Immature natural killer cell (primary cell): ENCODE data around the gene PHACTR1. TPM values are rescaled to one million over a fixed set of nuclear protein-coding genes. Genes with fewer than 3 reads are reported as not detected.

Experiments
- DNase-seq, 3 donors: peaks; one replicate each; pipeline ENCODE4 v3.0.0; 2022; ENCODE audit warnings: mixed read lengths in 1 of 3
- H3K27ac Mint-ChIP-seq, 6 donors: one replicate each; pipeline ENCODE4 v1.8.0; 2020; ENCODE audit warnings: mixed read lengths in 6 of 6, mild to moderate bottlenecking in 5 of 6, inconsistent platforms in 4 of 6, moderate library complexity in 3 of 6
- H3K27me3 Mint-ChIP-seq, 3 donors: one replicate each; pipeline ENCODE4 v1.8.0; 2020 to 2021; ENCODE audit warnings: low read depth in 3 of 3, mild to moderate bottlenecking in 3 of 3, mixed read lengths in 3 of 3, moderate library complexity in 3 of 3, inconsistent platforms in 1 of 3
- H3K36me3 Mint-ChIP-seq, 3 donors: one replicate each; pipeline ENCODE4 v1.8.0; 2020; ENCODE audit warnings: mixed read lengths in 3 of 3, inconsistent platforms in 2 of 3, mild to moderate bottlenecking in 2 of 3
- H3K4me1 Mint-ChIP-seq, 2 donors: one replicate each; pipeline ENCODE4 v1.8.0; 2020; ENCODE audit warnings: inconsistent platforms in 2 of 2, mild to moderate bottlenecking in 2 of 2, mixed read lengths in 2 of 2, moderate library complexity in 1 of 2
- H3K4me3 Mint-ChIP-seq, 5 donors: one replicate each; pipeline ENCODE4 v1.8.0; 2020; ENCODE audit warnings: mild to moderate bottlenecking in 5 of 5, mixed read lengths in 5 of 5, inconsistent platforms in 3 of 5, moderate library complexity in 3 of 5
- H3K9me3 Mint-ChIP-seq, 6 donors: one replicate each; pipeline ENCODE4 v1.8.0; 2020; ENCODE audit warnings: mild to moderate bottlenecking in 6 of 6, mixed read lengths in 6 of 6, inconsistent platforms in 4 of 6, moderate library complexity in 3 of 6
- polyA plus RNA-seq, 3 donors: library from polyadenylated mRNA; unstranded; fragments of 300-500 nt; fragmentation: Illumina TruSeq; gene quantifications; one replicate each; pipeline ENCODE4 v1.2.3, GENCODE V29; 2021

PHACTR1 gene
- polyA plus RNA-seq, 3 donors from 2014 or later, result 0.41 to 1.1 (median 0.43) TPM

DNA sequence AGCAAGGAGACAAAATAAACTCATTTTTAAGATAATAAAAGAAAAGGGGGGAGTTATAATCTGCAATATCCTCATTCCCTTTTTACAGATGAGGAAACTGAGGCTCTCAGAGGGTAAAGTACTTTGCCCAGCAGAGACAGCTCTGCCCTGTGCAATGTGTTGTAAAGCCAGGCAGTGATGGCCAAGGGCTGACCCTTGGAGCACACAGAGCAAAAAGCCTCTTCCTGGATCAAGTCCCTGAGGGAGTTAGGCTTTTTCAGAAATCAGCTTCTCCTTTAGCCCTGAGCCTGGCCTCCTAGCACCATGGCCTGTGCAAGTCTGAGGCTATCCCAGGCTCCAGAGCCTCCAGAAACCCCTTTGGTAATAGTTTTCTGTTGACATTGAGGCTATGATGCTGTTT lies 234.8 kb downstream of the PHACTR1 start:
- Mint-ChIP-seq H3K27ac (no peak overlapping the region), H3K27me3 (peaks cover 3 to 18% (median 6%) of the 10 kb centered on the region in 3 donors), H3K9me3 (no peaks in the 10 kb centered on the region), H3K36me3 (no peaks in the 10 kb centered on the region), H3K4me3 (no peak overlapping the region), H3K4me1 (peaks cover 6 to 9% of the 10 kb centered on the region in 2 donors)
- no peak for DNase-seq

DNA sequence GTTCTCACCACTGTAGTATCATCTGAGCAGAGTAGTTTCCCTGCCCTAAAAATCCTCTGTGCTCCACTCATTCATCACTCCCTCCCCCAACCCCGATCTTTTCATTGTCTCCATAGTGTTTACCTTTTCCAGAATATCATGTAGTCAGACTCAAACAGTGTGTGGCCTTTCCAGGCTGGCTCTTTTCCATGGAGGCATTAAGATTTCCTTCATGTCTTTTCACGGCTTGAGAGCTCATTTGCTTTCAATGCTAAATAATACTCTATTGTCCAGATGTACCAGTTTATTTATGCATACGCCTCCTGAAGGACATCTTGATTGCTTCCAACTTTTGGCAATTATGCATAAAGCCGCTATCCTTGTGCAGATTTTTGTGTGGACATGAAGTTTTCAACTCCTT lies 235.8 kb downstream of the PHACTR1 start:
- H3K4me3 Mint-ChIP-seq, result no peak overlapping the region
- H3K27me3 Mint-ChIP-seq, result peaks cover 5 to 17% (median 6%) of the 10 kb centered on the region in 3 donors
- H3K4me1 Mint-ChIP-seq, result peaks cover 11 to 18% of the 10 kb centered on the region in 2 donors
- no peaks in the 10 kb centered on the region for H3K9me3 Mint-ChIP-seq
- H3K36me3 Mint-ChIP-seq, result no peaks in the 10 kb centered on the region
- H3K27ac Mint-ChIP-seq, result no peak overlapping the region
- no peak for DNase-seq

DNA sequence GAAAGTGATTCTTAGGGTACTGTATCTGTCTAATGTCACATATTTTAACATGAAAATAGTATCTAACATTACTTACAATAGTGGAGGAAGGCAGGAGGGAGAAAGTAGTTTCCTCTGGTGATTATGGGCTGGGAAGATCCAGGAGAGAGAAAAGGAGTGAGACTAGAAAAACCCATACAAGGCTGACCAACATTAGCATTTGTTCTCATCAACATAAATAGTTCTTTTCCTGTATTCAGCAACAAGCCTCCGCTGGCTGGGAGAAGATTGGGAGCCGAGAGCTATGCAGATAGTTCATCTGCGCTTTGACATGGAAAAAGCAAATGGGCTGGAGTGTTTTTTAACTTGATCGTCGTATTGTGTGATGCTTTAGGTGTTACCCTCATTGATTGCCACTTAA lies 239.4 kb downstream of the PHACTR1 start:
- DNase-seq, result no peak
- Mint-ChIP-seq H3K27me3 (peaks cover 9 to 27% (median 11%) of the 10 kb centered on the region in 3 donors), H3K4me3 (peak overlapping the region; percentile 64 to 91 (median 83)), H3K4me1 (peaks cover 21 to 30% of the 10 kb centered on the region in 2 donors), H3K27ac (no peak overlapping the region), H3K9me3 (no peaks in the 10 kb centered on the region), H3K36me3 (no peaks in the 10 kb centered on the region)

DNA sequence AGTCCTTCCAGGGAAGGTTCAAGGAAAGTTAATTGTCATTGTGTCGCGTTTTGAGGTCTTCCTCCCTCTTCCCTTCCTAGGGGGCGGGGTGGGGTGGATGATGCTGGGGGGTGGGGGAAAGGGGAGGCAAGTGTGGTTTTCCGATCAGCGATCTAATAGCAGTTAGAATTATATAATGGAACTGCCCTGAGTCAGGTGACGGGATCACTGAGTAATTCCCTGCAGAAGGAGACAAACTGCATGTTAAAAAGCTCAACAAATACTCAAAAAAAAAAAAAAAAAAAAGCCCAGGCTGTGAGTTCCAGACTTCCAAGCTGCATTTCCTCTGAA lies 240.4 kb downstream of the PHACTR1 start:
- Mint-ChIP-seq H3K27ac (no peak overlapping the region), H3K4me1 (peaks cover 21 to 30% of the 10 kb centered on the region in 2 donors), H3K36me3 (no peaks in the 10 kb centered on the region), H3K9me3 (no peaks in the 10 kb centered on the region), H3K4me3 (peak overlapping the region; percentile 82 to 91 (median 86)), H3K27me3 (peaks cover 9 to 31% (median 11%) of the 10 kb centered on the region in 3 donors)
- DNase-seq, result no peak

DNA sequence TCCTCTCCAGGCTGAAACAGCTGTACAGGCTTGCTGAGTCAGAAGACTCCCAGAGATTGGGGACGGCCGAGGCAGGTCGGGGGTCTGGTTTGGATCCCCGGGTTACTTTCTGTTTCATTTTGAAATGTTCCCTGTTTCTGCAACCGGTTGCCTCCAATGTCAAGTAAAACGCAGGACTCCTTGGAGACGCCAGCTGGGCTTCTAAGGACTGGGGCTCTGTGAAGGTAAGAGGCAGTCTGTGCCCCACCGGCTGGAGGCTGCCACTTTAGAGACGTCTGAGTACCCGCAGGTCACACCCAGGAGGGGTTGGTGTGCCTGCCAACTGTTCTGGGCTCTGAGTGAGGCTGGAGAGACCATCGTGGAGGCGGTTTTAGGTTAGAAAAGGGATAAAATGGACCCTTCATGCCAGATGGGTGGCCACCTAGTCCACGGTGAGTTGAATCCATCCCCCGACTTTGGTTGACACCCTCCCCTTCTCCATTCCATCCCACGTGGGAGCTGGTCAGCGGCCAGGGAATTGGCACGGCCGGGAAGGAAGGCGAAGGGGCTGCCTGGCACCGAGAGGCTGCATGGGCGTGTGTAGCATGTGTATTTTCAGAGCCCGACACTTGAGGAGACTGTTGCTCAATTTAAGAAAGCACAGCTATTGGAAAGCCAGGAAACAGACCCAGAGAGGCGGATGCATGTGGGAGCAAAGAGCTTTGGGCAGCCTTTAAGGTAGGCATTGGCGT lies 240.9 kb downstream of the PHACTR1 start:
- H3K27ac Mint-ChIP-seq, result peak overlapping the region in 1 of 6 donors; percentile 28
- H3K9me3 Mint-ChIP-seq, result no peaks in the 10 kb centered on the region
- peak; percentile 7 to 14 (median 11) for DNase-seq
- H3K36me3 Mint-ChIP-seq, result no peaks in the 10 kb centered on the region
- peaks cover 9 to 31% (median 11%) of the 10 kb centered on the region in 3 donors for H3K27me3 Mint-ChIP-seq
- peaks cover 21 to 30% of the 10 kb centered on the region in 2 donors for H3K4me1 Mint-ChIP-seq
- peak overlapping the region; percentile 82 to 91 (median 86) for H3K4me3 Mint-ChIP-seq

DNA sequence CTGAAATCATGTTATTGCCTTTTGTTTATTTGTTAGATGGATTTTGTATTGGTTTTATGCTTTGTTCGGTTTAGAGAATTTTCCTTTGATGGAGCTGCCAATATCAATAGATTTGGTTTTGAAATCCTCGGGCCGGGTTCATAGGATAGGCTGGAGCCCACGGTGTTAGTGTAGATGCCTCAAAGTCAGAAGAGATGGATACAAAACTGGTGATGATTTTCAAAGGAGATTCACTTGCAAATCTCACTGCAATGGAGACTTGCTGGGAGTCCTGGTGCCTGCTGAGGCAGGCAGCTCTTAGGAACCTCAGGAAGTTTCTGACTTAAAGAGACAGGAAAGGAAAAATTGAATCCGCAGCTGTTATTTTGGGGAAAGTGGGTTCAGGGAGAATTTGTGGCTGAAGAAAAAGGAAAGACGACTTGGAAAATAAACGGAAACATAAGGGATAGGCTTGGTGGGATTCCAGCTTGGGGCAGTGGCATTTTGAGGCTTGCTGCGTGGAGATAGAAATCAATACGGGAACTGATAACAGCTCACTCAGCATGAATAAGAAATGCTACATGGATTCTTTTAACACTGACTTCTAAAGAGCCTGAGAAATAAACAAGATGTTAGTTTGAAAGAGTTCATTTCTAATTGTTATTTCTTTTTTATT lies 241.6 kb downstream of the PHACTR1 start:
- no peak overlapping the region for H3K27ac Mint-ChIP-seq
- peak overlapping the region; percentile 82 to 91 (median 86) for H3K4me3 Mint-ChIP-seq
- no peak for DNase-seq
- H3K9me3 Mint-ChIP-seq, result no peaks in the 10 kb centered on the region
- peaks cover 11 to 31% (median 11%) of the 10 kb centered on the region in 3 donors for H3K27me3 Mint-ChIP-seq
- H3K36me3 Mint-ChIP-seq, result no peaks in the 10 kb centered on the region
- peaks cover 26 to 35% of the 10 kb centered on the region in 2 donors for H3K4me1 Mint-ChIP-seq

DNA sequence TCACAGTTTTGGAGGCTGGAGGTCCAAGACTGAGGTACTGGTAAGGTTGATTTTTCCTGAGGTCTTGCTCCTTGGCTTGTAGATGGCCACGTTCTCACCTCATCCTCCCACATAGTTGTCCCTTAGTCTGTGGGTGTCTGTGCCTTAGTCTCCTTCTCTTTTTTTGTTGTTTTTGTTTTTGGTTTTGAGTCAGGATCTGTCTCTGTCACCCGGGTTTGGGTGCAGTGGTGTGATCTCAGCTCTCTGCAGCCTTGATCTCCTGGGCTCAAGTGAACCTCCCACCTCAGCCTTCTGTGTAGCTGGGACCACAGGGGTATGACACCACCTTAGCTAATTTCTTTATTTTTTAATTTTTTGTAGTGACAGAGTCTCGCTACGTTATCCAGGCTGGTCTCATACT lies 245.2 kb downstream of the PHACTR1 start:
- Mint-ChIP-seq H3K27ac (no peak overlapping the region), H3K4me1 (peaks cover 17 to 25% of the 10 kb centered on the region in 2 donors), H3K36me3 (no peaks in the 10 kb centered on the region), H3K27me3 (peaks cover 8 to 26% (median 10%) of the 10 kb centered on the region in 3 donors), H3K4me3 (no peak overlapping the region), H3K9me3 (no peaks in the 10 kb centered on the region)
- no peak for DNase-seq

DNA sequence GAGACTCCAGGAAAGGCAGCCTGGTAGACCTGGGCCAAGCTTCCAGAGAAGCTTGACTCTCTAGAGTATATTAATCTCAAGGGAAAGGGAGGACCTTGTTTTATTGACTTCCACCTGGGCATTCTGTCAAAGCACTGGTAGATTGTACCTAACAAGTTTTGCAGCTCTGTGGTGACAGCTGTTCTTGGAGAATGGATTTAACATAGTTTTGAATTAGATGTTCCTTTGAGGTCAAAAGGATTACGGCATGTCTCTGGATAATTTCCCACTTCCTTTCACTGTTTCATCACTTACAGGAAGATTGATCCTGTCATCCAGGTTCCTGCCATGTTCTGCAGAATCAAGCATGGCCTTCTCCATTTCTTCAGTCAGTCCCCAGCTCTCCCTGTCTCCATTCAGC lies 246.0 kb downstream of the PHACTR1 start:
- peaks cover 13 to 17% of the 10 kb centered on the region in 2 donors for H3K4me1 Mint-ChIP-seq
- H3K4me3 Mint-ChIP-seq, result no peak overlapping the region
- no peaks in the 10 kb centered on the region for H3K36me3 Mint-ChIP-seq
- no peak overlapping the region for H3K27ac Mint-ChIP-seq
- peaks cover 7 to 24% (median 8%) of the 10 kb centered on the region in 3 donors for H3K27me3 Mint-ChIP-seq
- DNase-seq, result no peak
- H3K9me3 Mint-ChIP-seq, result no peaks in the 10 kb centered on the region

DNA sequence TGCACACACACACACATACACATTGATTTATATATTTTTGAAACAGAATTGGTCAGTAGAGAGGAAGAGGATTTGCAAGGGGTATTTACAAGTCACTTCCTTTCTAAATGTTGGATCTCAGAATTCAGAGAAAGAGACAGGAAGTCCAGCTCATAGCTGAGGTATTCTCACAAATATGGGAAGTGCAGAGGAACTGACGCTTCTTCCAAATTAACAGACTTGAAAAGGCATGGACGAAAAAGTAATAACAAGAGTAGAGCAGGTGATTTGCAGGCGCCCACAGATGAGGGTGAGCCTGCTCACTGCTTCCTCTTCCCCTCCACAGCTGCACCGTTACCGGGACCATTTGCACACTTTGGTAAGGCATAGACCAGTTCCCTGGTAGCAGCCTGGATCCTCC lies 246.4 kb downstream of the PHACTR1 start:
- DNase-seq, result no peak
- no peaks in the 10 kb centered on the region for H3K36me3 Mint-ChIP-seq
- no peak overlapping the region for H3K4me3 Mint-ChIP-seq
- H3K9me3 Mint-ChIP-seq, result no peaks in the 10 kb centered on the region
- H3K27ac Mint-ChIP-seq, result no peak overlapping the region
- H3K4me1 Mint-ChIP-seq, result peaks cover 8 to 13% of the 10 kb centered on the region in 2 donors
- peaks cover 7 to 19% (median 8%) of the 10 kb centered on the region in 3 donors for H3K27me3 Mint-ChIP-seq

DNA sequence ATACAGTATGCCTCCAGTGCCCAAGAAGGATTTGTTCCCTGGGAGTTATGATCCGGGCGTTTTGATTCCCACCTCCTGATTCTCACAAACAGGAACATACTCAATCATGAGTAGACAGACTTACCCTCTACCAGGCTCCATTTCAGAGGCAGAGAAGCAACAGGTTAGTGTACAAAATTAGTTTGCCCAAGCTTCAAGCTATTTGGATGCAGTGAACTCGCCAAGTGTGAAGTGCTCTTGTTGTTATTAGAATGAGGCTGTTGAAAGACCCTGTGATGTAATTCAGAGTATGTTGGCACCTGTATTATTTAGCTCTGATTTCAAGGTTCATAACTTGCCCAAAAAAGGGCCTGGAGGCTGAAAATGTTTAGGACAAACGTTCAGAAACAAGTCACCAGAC lies 247.0 kb downstream of the PHACTR1 start:
- DNase-seq, result no peak
- Mint-ChIP-seq H3K4me3 (no peak overlapping the region), H3K4me1 (peaks cover 5 to 7% of the 10 kb centered on the region in 2 donors), H3K27me3 (peaks cover 3 to 18% (median 7%) of the 10 kb centered on the region in 3 donors), H3K9me3 (no peaks in the 10 kb centered on the region), H3K36me3 (no peaks in the 10 kb centered on the region), H3K27ac (no peak overlapping the region)

DNA sequence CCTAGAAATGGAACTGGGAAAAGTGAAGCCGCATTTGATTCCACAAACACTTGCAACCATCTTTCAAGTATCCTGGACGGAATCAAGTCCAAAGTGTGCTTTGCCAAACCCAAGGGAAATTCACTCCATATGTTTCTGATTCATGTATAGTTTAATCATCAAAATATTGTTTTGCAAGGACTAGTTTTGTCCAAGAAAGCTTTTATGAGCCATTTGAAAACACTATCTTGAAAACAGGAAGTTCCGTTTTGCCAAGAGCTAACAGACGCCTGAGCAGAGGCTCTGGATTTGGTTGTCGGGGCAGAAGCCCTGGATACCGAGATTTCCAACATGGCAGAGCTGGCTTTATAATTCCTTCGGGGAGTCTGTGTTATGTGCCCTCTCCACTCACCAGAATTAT lies 251.1 kb downstream of the PHACTR1 start:
- Mint-ChIP-seq H3K36me3 (no peaks in the 10 kb centered on the region), H3K4me3 (no peak overlapping the region), H3K4me1 (peaks cover 5 to 7% of the 10 kb centered on the region in 2 donors), H3K27ac (no peak overlapping the region), H3K27me3 (peaks cover 3 to 12% (median 10%) of the 10 kb centered on the region in 3 donors), H3K9me3 (peaks cover 0 to 2% (median 0%) of the 10 kb centered on the region in 6 donors)
- DNase-seq, result no peak

DNA sequence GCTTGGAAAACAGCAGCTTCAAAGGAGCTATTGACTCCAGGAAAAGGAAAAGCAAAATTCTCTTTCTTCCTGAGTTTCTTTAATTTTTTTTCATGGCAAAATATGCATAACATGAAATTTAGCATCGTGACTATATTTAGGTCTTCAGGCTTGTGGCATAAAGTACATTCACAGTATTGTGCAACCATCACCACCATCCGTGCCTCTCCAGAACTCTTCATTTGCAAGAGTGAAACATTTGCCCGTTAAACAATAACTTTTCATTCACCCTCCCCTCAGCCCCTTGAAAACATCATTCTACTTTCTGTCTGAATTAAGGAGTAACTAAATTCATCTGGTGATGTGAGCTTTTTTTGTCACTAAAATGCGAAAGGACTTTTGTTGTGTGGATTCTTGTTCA lies 251.7 kb downstream of the PHACTR1 start:
- Mint-ChIP-seq H3K27me3 (peaks cover 3 to 12% (median 7%) of the 10 kb centered on the region in 3 donors), H3K4me1 (peaks cover 0 to under 1% of the 10 kb centered on the region in 2 donors), H3K4me3 (no peak overlapping the region), H3K36me3 (no peaks in the 10 kb centered on the region), H3K27ac (no peak overlapping the region), H3K9me3 (peaks cover 0 to 2% (median 0%) of the 10 kb centered on the region in 6 donors)
- DNase-seq, result no peak

DNA sequence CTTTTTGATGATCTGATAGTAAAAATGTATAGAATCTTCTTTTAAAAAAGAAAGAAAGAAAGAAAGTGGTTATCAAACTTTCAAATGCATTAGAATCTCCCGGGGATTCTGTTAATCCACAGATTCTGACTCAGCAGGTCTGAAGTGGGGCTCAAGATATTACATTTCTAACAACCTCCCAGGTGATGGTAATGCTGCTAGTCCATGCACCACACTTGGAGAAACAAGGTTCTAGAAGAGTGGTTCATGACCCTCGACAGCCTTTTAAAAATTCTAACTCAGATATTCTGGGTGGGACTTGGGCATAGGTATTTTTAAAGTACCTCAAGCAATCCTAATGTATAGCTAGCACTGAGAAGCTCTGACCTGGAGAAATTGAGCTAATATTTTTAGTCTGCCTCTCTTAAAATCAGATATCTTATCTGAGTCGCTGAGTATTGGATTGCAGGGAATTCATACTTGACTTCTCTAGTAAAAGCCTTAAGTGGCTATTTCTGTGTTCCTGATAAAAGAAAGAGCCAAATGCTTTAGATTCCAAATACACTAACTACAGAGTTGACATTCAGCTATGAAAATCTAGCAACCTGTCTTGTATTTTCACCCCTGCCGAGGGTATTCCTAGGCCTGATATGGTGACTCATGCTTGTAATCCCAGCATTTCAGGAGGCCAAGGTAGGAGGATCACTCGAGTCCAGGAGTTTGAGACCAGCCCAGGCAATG lies 252.4 kb downstream of the PHACTR1 start:
- Mint-ChIP-seq H3K4me3 (no peak overlapping the region), H3K4me1 (no peaks in the 10 kb centered on the region), H3K9me3 (peaks cover 0 to 2% (median 0%) of the 10 kb centered on the region in 6 donors), H3K27me3 (peaks cover 3 to 12% (median 7%) of the 10 kb centered on the region in 3 donors), H3K27ac (no peak overlapping the region), H3K36me3 (no peaks in the 10 kb centered on the region)
- no peak for DNase-seq

DNA sequence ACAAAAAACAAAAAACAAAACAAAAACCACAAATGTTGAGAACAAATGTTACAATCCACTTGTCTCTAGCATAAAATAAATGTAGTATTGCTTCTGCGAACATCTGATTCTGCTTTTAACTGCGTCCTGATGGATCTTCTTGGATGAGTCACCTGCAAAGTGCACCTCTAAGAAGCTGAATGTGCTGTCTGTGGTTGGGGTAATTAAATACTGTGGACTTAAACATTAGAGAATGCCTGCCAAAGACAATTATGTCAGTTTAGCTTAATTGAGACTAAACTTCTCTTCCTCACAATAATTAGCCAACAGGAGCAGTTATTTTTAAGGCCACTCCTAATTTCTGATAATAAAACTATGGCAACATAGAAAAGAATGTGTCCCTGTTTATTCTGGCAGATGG lies 253.4 kb downstream of the PHACTR1 start:
- H3K4me1 Mint-ChIP-seq, result no peaks in the 10 kb centered on the region

More for the DNA sequence above, 253.4 kb downstream of the PHACTR1 start:
- H3K27ac Mint-ChIP-seq, result no peak overlapping the region
- H3K36me3 Mint-ChIP-seq, result no peaks in the 10 kb centered on the region
- peaks cover 0 to 2% (median 0%) of the 10 kb centered on the region in 6 donors for H3K9me3 Mint-ChIP-seq
- no peak overlapping the region for H3K4me3 Mint-ChIP-seq
- no peak for DNase-seq
- H3K27me3 Mint-ChIP-seq, result peaks cover 2 to 12% (median 7%) of the 10 kb centered on the region in 3 donors
